GM18873 (cell line): ENCODE data around the gene KRTAP1-5.
"Not testable (repeated sequence)": the region's sequence is repeated elsewhere in the genome, so short reads cannot be mapped to it uniquely, and the experiment has no call there.

Experiments used
- ATAC-seq: cut with Tn5 transposase; IDR thresholded peaks from one replicate; pipeline ENCODE4 v1.9.1; 2021; ENCODE audit warnings: mild to moderate bottlenecking, moderate library complexity, moderate number of reproducible peaks; ENCODE audit not compliant: unreplicated experiment, low FRiP score

KRTAP1-5 gene

GRCh38 chr17:41049110-41049509, 22.1 kb upstream of the KRTAP1-5 start:
- ATAC-seq: no peak

GRCh38 chr17:41048441-41048840, 21.4 kb upstream of the KRTAP1-5 start:
- no peak for ATAC-seq

GRCh38 chr17:41046735-41047465, 19.9 kb upstream of the KRTAP1-5 start, which contains the start of gene KRTAP2-1:
KRTAP2-1 (minus strand) TSS chr17:41047316; CDS start chr17:41047267, 49 bp downstream.
- ATAC-seq: not testable (repeated sequence)

GRCh38 chr17:41042953-41043352, 15.9 kb upstream of the KRTAP1-5 start:
- no peak for ATAC-seq

GRCh38 chr17:41040783-41041571, 14.0 kb upstream of the KRTAP1-5 start, which contains the start of gene KRTAP1-1:
KRTAP1-1 (minus strand) TSS chr17:41041450; CDS start chr17:41041397, 53 bp downstream.
- ATAC-seq: not testable (repeated sequence)

GRCh38 chr17:41037853-41038350, 10.9 kb upstream of the KRTAP1-5 start:
- no peak for ATAC-seq

GRCh38 chr17:41034346-41034935, 7.4 kb upstream of the KRTAP1-5 start, which contains the start of gene KRTAP1-3:
KRTAP1-3 (minus strand) TSS chr17:41034874; CDS start chr17:41034821, 53 bp downstream.
- not testable (repeated sequence) for ATAC-seq

- ATAC-seq: no peak
Observed at GRCh38 chr17:41029633-41030245, 2.7 kb upstream of the KRTAP1-5 start, which contains the start of gene KRTAP1-4. KRTAP1-4 (minus strand) TSS chr17:41030195; CDS start chr17:41030078, 117 bp downstream.

- ATAC-seq: no peak
Observed at GRCh38 chr17:41024697-41025096, 2.3 kb downstream of the KRTAP1-5 start.

- no peak for ATAC-seq
Observed at GRCh38 chr17:41020336-41020735, 6.7 kb downstream of the KRTAP1-5 start.

GRCh38 chr17:41019415-41019814, 7.6 kb downstream of the KRTAP1-5 start:
- no peak for ATAC-seq

- no peak for ATAC-seq
Observed at GRCh38 chr17:41018541-41018940, 8.5 kb downstream of the KRTAP1-5 start.

- ATAC-seq: no peak
Observed at GRCh38 chr17:41016578-41017215, 10.3 kb downstream of the KRTAP1-5 start.

GRCh38 chr17:41015454-41015853, 11.6 kb downstream of the KRTAP1-5 start:
- ATAC-seq: no peak

- no peak for ATAC-seq
Observed at GRCh38 chr17:41013606-41014005, 13.4 kb downstream of the KRTAP1-5 start.

- no peak for ATAC-seq
Observed at GRCh38 chr17:41013181-41013580, 13.8 kb downstream of the KRTAP1-5 start.

- no peak for ATAC-seq
Observed at GRCh38 chr17:41012326-41013120, 14.5 kb downstream of the KRTAP1-5 start.

- ATAC-seq: no peak
Observed at GRCh38 chr17:41010441-41010840, 16.6 kb downstream of the KRTAP1-5 start.

GRCh38 chr17:41009936-41010335, 17.1 kb downstream of the KRTAP1-5 start:
- ATAC-seq: no peak
